Measurements from ENCODE around the gene PHACTR1.

- TF ChIP-seq POLR2AphosphoS5 (IDR thresholded peaks at IDR 0.05; ENCODE audit: low read depth, low read length) (no peak), POLR2A (IDR thresholded peaks at IDR 0.05; ENCODE audit: low read depth, low read length) (no peak)
Observed at GRCh38 chr6:13195803-13196202, 479.2 kb downstream of the PHACTR1 start.

Data from GM12892 (cell line).